Activated B cell treated with CpG ODN at 0.5 μM for 24 hours (primary cell): Measurements from ENCODE around the gene BCL7B. TPM values are rescaled to one million over a fixed set of nuclear protein-coding genes. Genes with fewer than 3 reads are reported as not detected.

ENCODE experiments used
- ATAC-seq: fragments of 200-7000 bp; cut with Tn5 transposase; one replicate; pipeline ENCODE4 v1.10.0; 2021; ENCODE audit warnings: low read depth, mild to moderate bottlenecking, moderate library complexity
- CTCF ChIA-PET: fragments of 350-600 bp; sonication (Branson Sonifier 250); formaldehyde crosslinking; loops from one replicate; lab custom pipeline; 2021; ENCODE audit warnings: antibody characterized with exemption; lab: Charles Lee
- POLR2A ChIA-PET: fragments of 350-600 bp; sonication (Branson Sonifier 250); formaldehyde crosslinking; loops from one replicate; lab custom pipeline; 2021; ENCODE audit warnings: antibody characterized with exemption; lab: Charles Lee
- DNase-seq: peaks from one replicate; pipeline ENCODE4 v3.0.0; 2022
- H3K27ac Mint-ChIP-seq: one replicate; pipeline ENCODE4 v1.8.0; 2020; ENCODE audit warnings: mixed read lengths
- H3K27me3 Mint-ChIP-seq: one replicate; pipeline ENCODE4 v1.8.0; 2021; ENCODE audit warnings: mixed read lengths
- H3K36me3 Mint-ChIP-seq: one replicate; pipeline ENCODE4 v1.8.0; 2021; ENCODE audit warnings: low read depth, mixed read lengths
- H3K4me1 Mint-ChIP-seq: one replicate; pipeline ENCODE4 v1.8.0; 2021; ENCODE audit warnings: mixed read lengths
- H3K4me3 Mint-ChIP-seq: one replicate; pipeline ENCODE4 v1.8.0; 2020; ENCODE audit warnings: mild to moderate bottlenecking, mixed read lengths
- H3K9me3 Mint-ChIP-seq: one replicate; pipeline ENCODE4 v1.8.0; 2020; ENCODE audit warnings: mixed read lengths
- CTCF ChIP-seq: fragments of 200-600 bp; IDR thresholded peaks from one replicate; pipeline ENCODE4 v1.8.0; 2022; ENCODE audit warnings: antibody characterized with exemption, mild to moderate bottlenecking
- intact Hi-C: fragments of 100-400 bp; cut with micrococcal nuclease; formaldehyde crosslinking; loops from one replicate; pipeline ENCODE4 v1.15.1; 2024
- total RNA-seq: library from RNA; stranded (reverse); gene quantifications from 2 replicates; pipeline ENCODE4 v1.2.3, GENCODE V29; 2022

The BCL7B gene
- total RNA-seq, 1 donor from 2014 or later = 62.6 TPM

GRCh38 chr7:73599151-73599882, 41.8 kb upstream of the BCL7B start:
- no peak for ATAC-seq
- H3K36me3 Mint-ChIP-seq = no peaks in the 10 kb centered on the region
- ChIA-PET CTCF (interaction anchor here (1.4 kb wide), 1 partner anchor 8 kb away, joined by 6 read pairs; no protein-coding TSS in a partner anchor), POLR2A (no interaction called here)
- no peak overlapping the region for H3K4me3 Mint-ChIP-seq
- no peaks in the 10 kb centered on the region for H3K4me1 Mint-ChIP-seq
- intact Hi-C loops = no loop called here
- H3K27me3 Mint-ChIP-seq = peaks cover 27% of the 10 kb centered on the region
- no peak for TF ChIP-seq CTCF
- no peaks in the 10 kb centered on the region for H3K9me3 Mint-ChIP-seq
- DNase-seq = no peak
- H3K27ac Mint-ChIP-seq = no peak overlapping the region

DNA sequence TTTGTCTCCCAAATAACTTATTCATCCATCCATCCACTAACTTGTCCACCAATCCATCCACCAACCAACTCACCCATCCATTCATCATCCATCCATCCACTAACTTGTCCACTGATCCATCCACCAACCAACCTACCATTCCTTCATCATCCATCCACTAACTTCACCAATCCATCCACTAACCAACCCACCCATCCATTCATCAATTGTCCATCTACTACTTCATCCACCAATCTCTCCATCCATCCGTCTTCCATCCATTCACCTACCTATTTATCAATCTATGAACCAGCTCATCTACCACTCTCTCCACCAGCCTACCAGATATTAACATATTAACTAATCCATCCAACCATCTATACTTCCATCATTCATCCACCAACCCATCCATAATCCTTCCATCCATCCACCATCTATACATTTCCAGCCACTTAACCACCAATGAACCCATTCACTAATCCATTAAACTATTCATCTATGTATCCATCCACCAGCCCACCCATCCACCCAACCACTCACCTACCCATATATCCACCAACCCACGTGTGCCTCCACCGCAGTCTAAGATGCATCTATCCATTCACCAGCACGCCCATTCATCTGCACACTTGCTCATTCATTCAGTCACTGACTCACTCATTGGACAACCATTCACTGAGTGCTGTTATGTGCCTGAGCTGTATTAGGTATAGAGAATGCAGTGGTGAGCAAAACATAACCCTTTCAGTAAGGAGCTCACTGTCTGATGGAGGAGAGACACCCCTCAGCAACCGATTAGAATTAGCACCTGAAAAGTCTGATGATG, 40.7 kb upstream of the BCL7B start:
- no peaks in the 10 kb centered on the region for H3K36me3 Mint-ChIP-seq
- intact Hi-C loops = no loop called here
- no peak overlapping the region for H3K27ac Mint-ChIP-seq
- H3K4me1 Mint-ChIP-seq = no peaks in the 10 kb centered on the region
- H3K4me3 Mint-ChIP-seq = no peak overlapping the region
- ChIA-PET CTCF (interaction anchor here (1.4 kb wide), 1 partner anchor 9 kb away, joined by 6 read pairs; no protein-coding TSS in a partner anchor), POLR2A (no interaction called here)
- H3K9me3 Mint-ChIP-seq = no peaks in the 10 kb centered on the region
- no peak for TF ChIP-seq CTCF
- H3K27me3 Mint-ChIP-seq = peaks cover 29% of the 10 kb centered on the region
- ATAC-seq (no peak), DNase-seq (no peak)

GRCh38 chr7:73596191-73597065, 38.9 kb upstream of the BCL7B start:
- intact Hi-C loops = no loop called here
- no peak for DNase-seq
- CTCF ChIA-PET = no interaction called here
- POLR2A ChIA-PET = no interaction called here
- no peaks in the 10 kb centered on the region for H3K36me3 Mint-ChIP-seq
- no peak for ATAC-seq
- H3K27ac Mint-ChIP-seq = no peak overlapping the region
- no peak for TF ChIP-seq CTCF
- H3K4me1 Mint-ChIP-seq = no peaks in the 10 kb centered on the region
- H3K4me3 Mint-ChIP-seq = no peak overlapping the region
- peaks cover 19% of the 10 kb centered on the region for H3K27me3 Mint-ChIP-seq
- no peaks in the 10 kb centered on the region for H3K9me3 Mint-ChIP-seq

DNA sequence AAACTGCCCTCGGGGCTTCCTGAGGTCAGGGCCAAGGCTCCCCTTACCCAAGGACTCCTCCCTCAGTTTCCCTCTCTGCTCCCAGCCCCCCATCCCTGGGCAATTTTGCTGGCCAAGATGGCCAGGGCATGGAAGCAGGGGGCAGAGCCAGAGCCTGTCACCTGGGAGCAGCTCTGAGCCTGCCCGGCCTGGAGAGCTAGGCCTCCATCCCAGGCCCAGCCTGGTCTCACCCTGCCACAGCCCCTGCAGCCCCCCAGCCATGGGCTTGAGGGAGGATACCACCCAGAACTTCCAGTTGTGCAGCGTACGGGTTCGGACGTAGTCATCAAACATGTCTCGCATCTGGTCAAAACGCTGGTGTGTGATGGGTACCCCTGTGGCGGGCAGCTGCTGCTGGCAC, 37.9 kb upstream of the BCL7B start:
- H3K9me3 Mint-ChIP-seq = no peaks in the 10 kb centered on the region
- TF ChIP-seq CTCF = no peak
- no peak overlapping the region for H3K4me3 Mint-ChIP-seq
- ATAC-seq (no peak), DNase-seq (no peak)
- CTCF ChIA-PET = no interaction called here
- H3K27ac Mint-ChIP-seq = no peak overlapping the region
- H3K4me1 Mint-ChIP-seq = no peaks in the 10 kb centered on the region
- POLR2A ChIA-PET = no interaction called here
- peaks cover 19% of the 10 kb centered on the region for H3K27me3 Mint-ChIP-seq
- no peaks in the 10 kb centered on the region for H3K36me3 Mint-ChIP-seq
- intact Hi-C loops = no loop called here
